HG03469 (cell line): ENCODE measurements around the gene TAOK1.
"Not testable (repeated sequence)": the region's sequence is repeated elsewhere in the genome, so short reads cannot be mapped to it uniquely, and the experiment has no call there.

Experiments used
- ATAC-seq: cut with Tn5 transposase; IDR thresholded peaks from one replicate; pipeline ENCODE4 v1.9.1; 2021; ENCODE audit warnings: mild to moderate bottlenecking, moderate library complexity, moderate number of reproducible peaks; ENCODE audit not compliant: unreplicated experiment

TAOK1 gene

DNA sequence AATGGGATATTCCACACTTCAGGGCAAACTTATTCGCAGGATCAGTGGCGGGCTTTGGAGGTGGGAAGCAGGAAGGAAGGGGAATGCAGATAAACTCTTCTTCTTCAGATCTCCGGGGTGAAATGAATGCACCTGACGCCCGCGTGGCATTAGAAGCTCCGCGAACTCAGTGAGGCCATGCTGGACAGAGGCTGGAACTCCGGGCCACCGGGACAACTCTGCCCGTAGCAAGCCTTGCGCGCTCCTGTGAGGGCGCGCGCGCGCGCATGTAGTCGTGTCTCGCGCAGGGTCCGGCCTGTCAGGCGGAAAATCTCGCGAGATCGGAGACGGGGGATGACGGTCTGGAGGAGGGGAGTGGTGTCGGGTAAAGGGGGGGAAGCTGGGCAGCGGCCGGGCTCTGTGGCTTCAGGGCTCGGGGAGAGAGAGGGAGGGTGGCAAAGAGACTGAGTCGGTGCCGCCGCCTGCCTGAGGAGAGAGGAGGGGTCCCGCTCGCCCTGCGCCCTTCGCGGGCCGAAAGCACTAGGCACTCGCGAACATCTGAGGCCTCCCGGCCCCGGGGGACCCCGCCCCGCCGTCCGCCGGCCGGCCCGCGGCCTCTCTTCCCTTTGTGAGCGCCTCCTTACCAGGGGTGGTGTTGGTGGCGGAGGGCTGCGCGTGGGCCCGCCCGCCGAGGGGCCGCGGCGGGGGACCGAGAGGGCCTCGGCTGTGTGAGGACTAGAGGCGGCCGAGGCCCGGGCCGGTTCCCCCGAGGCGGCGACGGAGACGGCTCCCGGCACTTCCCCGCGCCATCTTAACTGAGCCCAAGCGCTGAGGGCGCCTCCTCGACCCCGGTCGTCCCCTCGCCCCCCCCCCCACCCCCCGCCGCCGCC, at the start of gene TAOK1:
TAOK1 (plus strand) TSS at position 382 of the 869 bp plus-strand sequence. CDS start 61,186 bp downstream, outside the sequence.
- ATAC-seq = peak; percentile 50

DNA sequence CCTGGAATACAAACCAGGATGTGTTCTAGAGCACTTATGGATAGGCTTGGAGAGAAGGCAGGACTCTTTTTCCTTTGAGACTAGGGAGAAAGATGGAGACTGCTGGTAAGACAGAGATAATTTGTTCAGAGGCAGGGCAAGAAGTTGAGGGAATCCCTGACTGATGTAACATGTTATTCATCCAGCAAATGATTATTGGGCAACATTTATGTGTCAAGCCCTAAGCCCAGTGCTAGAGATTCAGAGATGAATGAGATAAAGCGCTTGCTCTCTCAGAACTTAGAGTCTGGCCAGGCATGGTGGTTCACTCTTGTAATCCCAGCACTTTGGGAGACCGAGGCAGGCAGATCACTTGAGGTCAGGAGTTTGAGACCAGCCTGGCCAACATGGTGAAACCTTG, 48.4 kb upstream of the TAOK1 start:
- no peak for ATAC-seq

DNA sequence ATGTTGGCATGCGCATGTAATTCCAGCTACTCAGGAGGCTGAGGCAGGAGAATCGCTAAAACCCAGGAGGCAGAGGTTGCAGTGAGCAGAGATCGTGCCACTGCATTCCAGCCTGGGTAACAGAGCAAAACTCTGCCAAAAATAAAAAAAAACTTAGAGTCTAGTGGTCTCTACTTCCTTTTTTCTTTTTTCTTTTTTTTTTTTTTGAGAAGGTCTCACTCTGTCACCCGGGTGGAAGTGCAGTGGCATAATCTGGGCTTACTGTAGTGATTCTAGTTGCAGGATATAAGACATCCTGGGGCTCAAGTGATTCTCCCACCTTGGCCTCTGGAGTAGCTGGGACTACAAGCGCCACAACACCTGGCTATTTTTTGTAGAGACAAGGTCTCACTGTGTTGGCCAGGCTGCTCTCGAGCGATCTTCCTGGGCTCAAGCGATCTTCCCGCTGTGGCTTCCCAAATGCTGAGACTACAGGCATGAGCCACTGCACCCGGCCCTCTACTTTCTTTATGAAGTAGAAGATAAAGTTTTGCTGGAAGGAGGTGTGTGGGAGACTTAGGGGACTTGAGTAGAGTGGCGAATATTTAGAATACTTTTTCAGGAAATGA, 47.9 kb upstream of the TAOK1 start:
- ATAC-seq = no peak

DNA sequence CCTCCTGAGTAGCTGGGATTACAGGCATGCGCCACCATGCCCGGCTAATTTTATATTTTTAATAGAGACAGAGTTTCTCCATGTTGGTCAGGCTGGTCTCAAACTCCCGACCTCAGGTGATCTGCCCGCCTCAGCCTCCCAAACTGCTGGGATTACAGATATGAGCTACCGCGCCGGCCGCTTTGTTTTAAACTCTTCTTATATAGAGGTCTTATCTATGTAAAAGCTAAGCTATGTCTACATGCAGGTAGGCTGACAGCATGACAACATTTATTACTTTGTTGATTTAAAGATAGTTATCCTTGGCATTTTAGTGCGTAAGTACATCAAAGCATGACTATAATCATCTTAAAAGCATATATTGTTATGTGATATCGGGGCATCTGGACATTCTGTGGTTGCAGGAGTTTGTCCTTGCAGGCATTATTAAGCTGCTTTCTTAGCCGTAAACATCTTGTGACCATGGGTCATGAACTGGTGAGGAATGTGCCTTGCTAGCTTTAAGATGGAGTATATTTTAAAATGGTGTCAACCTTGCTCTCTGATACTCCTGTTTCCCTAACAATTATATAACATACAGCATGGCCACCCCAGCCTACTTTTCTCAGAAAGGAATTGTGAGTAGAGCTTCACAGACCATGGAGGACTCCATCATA, 45.8 kb upstream of the TAOK1 start:
- no peak for ATAC-seq

DNA sequence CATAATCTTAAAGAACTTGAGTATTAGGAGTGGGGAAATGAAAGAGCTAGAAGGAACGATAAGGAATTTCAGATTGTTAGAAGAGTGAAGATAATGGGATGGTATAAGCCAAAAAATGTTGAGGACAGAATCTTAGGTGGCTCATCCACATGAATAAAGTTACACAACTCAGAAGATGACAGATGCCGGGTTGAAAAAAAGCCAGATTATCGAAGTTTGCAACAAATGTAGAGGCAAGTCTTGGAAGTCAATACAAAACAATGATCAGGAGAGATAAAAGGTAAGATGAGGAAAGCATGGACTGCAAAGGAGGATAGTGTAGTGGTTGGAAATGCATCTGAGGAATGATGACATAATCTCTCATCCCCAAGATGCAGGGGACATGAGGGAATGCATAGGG, 45.1 kb upstream of the TAOK1 start:
- ATAC-seq = no peak

DNA sequence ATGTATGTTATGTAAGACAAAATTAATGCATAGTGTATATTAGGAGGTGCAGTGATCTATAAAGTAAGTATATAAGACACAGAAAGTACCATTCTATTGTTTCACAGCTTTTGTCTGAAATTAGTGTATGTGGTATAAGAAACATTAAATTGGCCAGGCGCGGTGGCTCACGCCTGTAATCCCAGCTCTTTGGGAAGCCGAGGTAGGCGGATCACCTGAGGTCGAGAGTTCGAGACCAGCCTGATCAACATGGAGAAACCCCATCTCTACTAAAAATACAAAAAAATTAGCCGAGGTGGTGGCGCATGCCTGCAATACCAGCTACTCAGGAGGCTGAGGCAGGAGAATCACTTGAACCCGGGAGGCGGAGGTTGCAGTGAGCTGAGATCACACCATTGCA, 44.7 kb upstream of the TAOK1 start:
- ATAC-seq = not testable (repeated sequence)

DNA sequence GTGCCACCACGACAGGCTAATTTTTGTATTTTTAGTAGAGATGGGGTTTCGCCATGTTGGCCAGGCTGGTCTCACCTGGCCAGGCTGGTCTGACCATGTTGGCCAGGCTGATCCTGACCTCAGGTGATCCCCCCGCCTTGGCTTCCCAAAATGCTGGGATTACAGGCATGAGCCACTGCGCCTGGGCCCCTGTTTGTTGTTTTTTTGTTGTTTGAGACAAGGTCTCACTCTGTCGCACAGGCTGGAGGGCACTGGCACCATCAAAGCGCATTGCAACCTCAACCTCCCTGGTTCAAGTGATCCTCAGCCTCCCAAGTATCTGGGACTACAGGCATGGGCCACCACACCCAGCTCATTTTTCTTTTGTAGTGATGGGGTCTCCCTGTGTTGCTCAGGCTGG, 43.7 kb upstream of the TAOK1 start:
- ATAC-seq = no peak

DNA sequence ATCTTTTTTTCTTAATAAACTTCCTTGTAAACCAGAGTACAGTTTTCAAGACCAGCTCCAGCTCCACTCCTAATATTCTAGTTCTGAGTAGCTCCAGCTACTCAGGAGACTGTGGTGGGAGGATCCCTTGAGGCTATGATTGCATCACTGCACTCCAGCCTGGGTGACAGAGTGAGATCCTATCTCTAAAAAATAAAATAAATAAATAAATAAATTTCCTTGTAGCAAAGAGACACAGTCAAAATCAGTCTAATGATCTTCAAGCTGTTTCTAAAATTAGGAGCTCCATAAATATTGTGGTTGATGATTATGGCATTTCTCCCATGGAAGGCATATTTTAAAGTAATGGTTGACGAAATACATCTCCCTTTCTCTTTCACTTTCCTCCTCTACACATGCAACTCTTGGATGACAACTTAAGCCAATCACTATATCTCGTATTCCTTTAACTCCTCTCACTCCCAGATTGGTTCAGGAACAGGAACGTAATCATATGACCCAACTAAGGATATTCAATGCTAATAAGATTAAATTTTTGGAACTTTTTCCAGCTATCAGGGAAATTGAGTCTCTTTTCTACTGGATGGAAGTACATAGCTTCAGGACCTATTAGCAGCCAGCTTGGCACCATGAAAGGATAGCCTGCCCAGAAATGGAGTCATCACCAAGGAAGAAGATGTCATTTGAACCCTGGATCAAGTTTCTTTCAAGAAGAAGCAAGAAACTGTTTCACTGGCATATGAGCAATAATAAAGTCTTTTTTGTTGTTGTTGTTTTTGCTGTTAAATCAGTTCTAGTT, 42.1 kb upstream of the TAOK1 start:
- no peak for ATAC-seq

DNA sequence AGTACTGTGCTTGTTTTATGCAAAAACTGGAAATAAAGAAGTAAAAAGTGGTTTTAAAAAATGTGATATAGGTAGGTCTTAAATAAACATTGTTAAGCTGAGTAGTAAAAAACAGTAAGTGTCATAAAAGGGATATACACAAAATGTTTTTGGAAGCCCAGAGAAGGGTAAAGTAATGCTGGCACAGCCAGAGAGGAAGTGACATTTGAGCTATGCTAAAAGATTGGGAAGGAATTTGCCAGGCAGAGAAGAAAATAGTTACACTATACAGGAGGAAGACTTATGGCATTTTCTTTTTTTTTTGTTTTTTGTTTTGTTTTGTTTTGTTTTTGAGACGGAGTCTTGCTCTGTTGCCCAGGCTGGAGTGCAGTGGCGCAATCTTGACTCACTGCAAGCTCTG, 40.8 kb upstream of the TAOK1 start:
- no peak for ATAC-seq

DNA sequence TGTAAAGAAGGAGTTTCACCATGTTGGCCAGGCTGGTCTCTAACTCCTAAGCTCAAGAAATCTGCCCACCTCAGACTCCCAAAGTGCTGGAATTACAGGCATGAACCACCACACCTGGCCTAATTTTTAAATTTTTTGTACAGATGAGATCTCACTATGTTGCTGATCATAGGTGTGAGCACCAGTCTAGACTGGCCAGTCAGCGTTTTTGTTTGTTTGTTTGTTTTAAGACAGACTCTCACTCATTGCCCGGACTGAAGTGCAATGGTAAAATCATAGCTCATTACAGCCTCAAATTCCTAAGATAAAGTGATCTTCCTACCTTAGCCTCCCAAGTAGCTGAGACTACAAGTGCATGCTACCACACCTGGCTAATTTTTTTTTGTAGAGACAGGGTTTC, 38.0 kb upstream of the TAOK1 start:
- no peak for ATAC-seq

DNA sequence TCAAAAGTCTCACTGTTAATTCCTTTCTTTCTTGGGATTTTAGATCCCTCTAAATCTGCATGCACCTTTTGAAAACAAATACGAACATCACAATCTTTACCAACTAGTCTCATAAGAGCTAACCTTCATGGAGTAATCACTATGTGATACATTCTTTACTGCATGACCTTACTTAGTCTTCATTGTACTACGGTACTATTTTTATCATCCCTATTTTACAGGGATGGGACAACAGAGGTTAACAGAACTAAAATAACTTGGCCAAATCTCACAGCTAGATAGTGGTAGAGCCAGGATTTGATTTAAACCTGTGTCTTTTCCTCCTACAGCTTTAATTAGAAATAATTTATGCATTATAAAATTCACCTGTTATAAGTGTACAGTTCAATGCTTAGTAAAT, 32.9 kb upstream of the TAOK1 start:
- no peak for ATAC-seq

DNA sequence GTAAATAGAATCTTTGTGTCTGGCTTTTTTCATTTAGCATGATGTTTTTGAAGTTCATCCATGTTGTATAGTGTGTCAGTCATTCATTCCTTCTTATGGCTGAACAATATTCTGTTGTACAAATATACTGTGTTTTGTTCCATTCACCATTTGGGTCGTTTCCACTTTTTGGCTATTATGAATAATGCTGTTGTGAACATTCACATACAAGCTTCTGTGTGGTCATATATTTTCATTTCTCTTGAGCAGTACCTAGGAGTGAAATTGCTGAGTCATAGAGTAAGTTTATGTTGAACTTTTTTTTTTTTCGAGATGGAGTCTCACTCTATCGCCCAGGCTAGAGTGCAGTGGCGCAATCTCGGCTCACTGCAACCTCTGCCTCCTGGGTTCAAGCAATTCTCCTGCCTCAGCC, 32.3 kb upstream of the TAOK1 start:
- no peak for ATAC-seq

DNA sequence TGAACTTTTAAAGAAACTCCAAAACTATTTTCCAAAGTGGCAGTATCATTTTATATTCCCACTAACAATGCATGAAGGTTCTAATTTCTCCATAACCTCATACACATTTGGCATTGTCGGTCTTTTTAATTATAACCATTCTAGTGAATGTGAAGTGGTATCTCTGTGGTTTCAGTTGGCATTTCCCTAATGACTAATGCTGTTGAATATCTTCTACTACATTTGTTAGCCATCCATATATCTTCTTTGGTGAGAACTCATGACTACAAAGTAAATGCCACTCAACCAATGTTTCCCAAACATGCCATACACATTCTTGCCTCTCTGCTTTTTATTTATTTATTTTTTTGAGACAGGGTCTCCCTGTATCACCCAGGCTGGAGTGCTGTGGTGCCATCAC, 31.7 kb upstream of the TAOK1 start:
- ATAC-seq = no peak

DNA sequence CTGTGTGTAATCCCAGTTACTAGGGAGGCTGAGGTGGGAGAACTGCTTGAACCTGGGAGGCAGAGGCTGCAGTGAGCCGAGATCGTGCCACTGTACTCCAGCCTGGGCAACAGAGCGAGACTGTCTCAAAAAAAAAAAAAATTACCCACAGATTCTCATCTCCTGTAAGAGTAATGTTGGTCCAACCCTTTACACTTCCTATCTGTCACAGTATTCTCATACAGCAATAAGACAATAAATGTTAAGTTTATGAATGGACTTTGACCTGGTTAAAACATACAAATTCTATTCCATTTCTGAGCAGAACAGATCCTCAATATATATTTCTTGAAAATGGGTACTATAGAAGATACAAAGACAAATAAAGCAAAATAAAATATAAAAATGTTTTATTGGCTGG, 30.4 kb upstream of the TAOK1 start:
- no peak for ATAC-seq

DNA sequence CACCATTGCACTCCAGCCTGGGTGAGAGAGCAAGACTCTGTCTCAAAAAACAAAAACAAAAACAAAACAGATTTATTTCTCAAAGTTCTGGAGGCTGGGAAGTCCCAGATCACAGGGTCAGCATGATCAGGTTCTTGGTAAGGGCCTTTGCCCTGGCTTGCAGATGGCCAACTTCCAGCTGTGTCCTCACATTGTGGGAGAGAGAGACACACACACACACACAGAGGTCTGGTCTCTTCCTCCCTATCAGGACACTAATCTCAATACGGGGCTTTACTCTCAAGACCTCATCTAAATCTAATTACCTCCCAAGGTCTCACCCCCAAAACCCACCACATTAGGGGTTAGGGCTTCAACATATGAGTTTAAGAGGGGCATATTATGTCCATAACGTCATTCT, 26.4 kb upstream of the TAOK1 start:
- ATAC-seq = no peak

DNA sequence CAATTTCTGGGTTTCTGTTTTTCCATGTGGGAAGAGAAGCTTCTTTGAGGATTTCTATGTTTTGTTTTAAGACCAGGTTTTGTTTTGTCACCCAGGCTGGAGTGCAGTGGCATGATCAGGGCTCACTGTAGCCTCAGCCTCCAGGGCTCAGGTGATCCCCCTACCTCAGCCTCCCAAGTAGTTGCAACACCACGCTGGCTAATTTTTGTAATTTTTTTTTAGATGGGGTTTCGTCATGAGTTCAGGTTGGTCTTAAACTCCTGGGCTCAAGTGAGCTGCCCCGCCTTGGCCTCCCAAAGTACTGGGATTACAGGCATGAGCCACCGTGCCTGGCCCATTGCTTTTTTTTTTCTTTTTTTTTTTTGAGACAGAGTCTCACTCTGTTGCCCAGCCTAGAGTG, 25.5 kb upstream of the TAOK1 start:
- ATAC-seq = no peak

DNA sequence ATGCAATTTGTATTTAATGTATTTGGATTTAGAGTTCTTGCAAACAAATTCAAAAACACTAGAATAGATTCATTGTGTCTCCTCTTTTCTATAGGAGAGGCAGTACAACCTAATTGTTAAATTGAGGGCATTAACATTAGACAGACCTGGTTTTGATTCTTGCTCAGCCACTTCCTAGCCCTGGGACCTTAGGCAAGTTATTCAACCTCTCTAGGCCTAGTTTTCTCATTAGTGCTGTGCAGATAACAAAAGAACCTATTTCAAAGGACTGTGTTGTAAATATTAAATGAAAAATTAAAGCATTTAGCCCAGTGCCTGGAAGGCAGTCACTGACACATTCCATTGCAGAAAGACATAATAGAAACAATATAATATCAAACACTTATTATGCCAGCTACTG, 22.0 kb upstream of the TAOK1 start:
- ATAC-seq = no peak

DNA sequence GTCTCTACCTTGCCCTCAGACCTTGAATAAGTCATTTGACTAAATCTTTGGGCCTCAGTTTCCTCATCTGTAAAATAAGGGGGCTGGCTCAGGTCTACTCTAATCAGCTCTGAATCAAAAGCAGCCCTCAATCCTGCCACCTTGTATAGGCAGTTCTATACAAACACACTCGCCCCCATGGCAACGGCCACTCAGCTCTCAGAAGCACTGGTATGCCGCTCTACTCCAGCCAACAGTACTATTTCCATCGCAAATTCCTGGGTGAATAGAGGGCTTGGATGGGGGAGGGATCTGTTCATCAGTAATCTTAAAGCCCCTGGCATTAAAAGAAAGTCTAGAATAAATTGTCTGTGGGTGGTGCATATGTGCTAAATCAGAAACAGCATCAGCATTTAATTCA, 21.2 kb upstream of the TAOK1 start:
- no peak for ATAC-seq

DNA sequence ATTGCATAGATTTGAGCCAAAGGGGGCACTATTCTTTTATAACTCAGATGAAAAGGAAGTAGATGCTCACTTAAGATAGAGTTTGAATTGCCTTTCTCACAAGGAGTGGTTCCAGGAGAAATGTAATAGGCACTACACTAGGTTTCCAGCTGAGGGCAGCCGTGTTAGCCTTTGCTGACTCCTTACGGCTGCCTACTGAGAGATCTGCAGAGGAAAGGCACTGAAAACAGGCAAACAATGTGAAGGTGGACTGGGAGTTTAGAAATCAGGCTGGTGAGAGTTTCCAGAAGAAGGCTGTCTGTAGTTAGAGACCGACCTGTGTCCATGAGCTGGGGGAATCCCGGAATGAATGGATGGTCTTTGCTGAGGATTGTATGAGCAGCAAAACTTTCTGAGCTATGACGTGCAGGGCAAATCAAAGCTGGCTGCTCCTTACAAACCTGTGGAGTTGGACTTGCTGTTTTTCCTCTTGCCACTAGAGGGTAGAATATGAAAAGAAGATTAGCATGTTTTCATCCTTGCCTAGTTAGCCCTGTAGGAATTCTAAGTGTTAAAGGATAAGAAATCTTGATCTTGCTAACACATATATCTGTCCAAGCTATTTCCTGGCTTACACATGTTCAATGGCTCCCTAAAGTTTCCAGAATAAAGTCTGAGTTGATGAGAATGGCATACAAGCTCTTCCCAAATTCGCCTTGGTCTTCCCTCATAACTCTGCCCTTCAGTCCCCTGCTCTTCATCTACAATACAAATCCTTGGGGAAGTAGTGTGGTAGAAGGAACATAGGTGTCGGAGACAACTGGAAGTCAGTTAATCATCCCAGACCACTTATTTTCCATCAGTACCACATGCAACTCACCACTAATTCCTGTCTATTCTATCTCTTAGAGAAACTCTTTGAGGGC, 20.1 kb upstream of the TAOK1 start:
- no peak for ATAC-seq

DNA sequence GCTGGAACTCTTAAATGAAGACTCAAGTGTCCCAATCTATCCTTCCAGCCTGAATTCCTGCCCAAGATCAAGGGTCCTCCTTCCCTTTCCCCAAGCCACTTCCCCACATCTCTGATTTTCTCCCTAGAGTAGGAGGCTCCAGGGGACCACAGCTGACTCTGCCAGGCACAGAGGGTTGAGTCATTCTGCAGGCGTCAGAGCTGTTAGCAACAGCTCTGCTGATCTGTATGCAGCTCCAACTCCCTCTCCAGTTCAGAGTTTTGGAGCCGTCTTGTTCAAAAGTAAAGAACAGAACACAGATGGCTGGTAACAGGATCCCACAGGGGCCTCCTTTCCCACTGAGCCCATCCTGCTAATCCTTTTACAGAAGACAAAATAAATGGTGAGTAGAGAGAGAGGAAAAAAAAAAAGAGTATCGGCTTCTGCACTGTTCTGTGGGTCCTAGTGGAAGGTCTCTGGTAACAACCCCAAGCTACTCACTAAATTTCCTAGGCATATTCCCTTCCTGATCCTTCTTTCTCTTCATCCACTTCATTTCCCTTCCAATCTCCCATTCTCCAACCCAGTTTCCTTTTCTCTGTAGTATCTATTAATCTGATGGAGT, 13.4 kb upstream of the TAOK1 start:
- no peak for ATAC-seq
